Chondrocyte (in vitro differentiated cells): ENCODE data around the gene RYR2. TPM values are rescaled to one million over a fixed set of nuclear protein-coding genes. Genes with fewer than 3 reads are reported as not detected.

ENCODE experiments used
- DNase-seq: peaks from one replicate; pipeline ENCODE4 v3.0.0; 2021; ENCODE audit warnings: mixed read lengths, low spot score
- H3K27ac Mint-ChIP-seq: one replicate; pipeline ENCODE4 v1.8.0; 2021; ENCODE audit warnings: mild to moderate bottlenecking, moderate library complexity, mixed read lengths; ENCODE audit not compliant: unreplicated experiment
- H3K27me3 Mint-ChIP-seq: 2 replicates; pipeline ENCODE4 v1.8.0; 2021; ENCODE audit warnings: low read depth, mixed read lengths
- H3K36me3 Mint-ChIP-seq: 2 replicates; pipeline ENCODE4 v1.8.0; 2021; ENCODE audit warnings: low read depth, mixed read lengths
- H3K4me1 Mint-ChIP-seq: 2 replicates; pipeline ENCODE4 v1.8.0; 2021; ENCODE audit warnings: low read depth, mild to moderate bottlenecking, mixed read lengths
- H3K4me3 Mint-ChIP-seq: one replicate; pipeline ENCODE4 v1.8.0; 2021; ENCODE audit warnings: mild to moderate bottlenecking, moderate library complexity, mixed read lengths; ENCODE audit not compliant: unreplicated experiment
- H3K9me3 Mint-ChIP-seq: 2 replicates; pipeline ENCODE4 v1.8.0; 2021; ENCODE audit warnings: low read depth, mixed read lengths
- CTCF ChIP-seq: fragments of 200-600 bp; sonication (generic); IDR thresholded peaks from 2 replicates; pipeline ENCODE4 v1.5.0; 2021; ENCODE audit warnings: antibody characterized with exemption, mild to moderate bottlenecking, moderate library complexity
- total RNA-seq: library from RNA; stranded (reverse); gene quantifications from 3 replicates; pipeline ENCODE4 v1.2.1, GENCODE V29; 2021

The RYR2 gene
- total RNA-seq, 1 donor from 2014 or later: 0.12 TPM

- Mint-ChIP-seq H3K27me3 (peaks cover 4% of the 10 kb centered on the region), H3K4me3 (no peak overlapping the region), H3K9me3 (peaks cover 3% of the 10 kb centered on the region), H3K4me1 (no peaks in the 10 kb centered on the region), H3K36me3 (no peaks in the 10 kb centered on the region), H3K27ac (no peak overlapping the region)
- no peak for DNase-seq
- TF ChIP-seq CTCF: no peak
These were observed 112.2 kb downstream of the RYR2 start for GRCh38 chr1:237154157-237154556.

GRCh38 chr1:237164406-237165352 lies 122.7 kb downstream of the RYR2 start:
- H3K4me1 Mint-ChIP-seq: peaks cover 4% of the 10 kb centered on the region
- TF ChIP-seq CTCF: no peak
- no peak overlapping the region for H3K27ac Mint-ChIP-seq
- DNase-seq: no peak
- H3K4me3 Mint-ChIP-seq: no peak overlapping the region
- H3K9me3 Mint-ChIP-seq: no peaks in the 10 kb centered on the region
- H3K36me3 Mint-ChIP-seq: no peaks in the 10 kb centered on the region
- peaks cover 4% of the 10 kb centered on the region for H3K27me3 Mint-ChIP-seq

GRCh38 chr1:237166086-237166485 lies 124.1 kb downstream of the RYR2 start:
- H3K9me3 Mint-ChIP-seq: no peaks in the 10 kb centered on the region
- H3K27ac Mint-ChIP-seq: no peak overlapping the region

GRCh38 chr1:237166593-237167101 lies 124.7 kb downstream of the RYR2 start:
- TF ChIP-seq CTCF: no peak
- H3K4me1 Mint-ChIP-seq: peaks cover 4% of the 10 kb centered on the region
- no peak for DNase-seq
- H3K4me3 Mint-ChIP-seq: no peak overlapping the region
- peaks cover 9% of the 10 kb centered on the region for H3K27me3 Mint-ChIP-seq
- H3K9me3 Mint-ChIP-seq: no peaks in the 10 kb centered on the region
- H3K36me3 Mint-ChIP-seq: no peaks in the 10 kb centered on the region
- no peak overlapping the region for H3K27ac Mint-ChIP-seq

More at GRCh38 chr1:237166086-237166485, 124.1 kb downstream of the RYR2 start:
- no peak overlapping the region for H3K4me3 Mint-ChIP-seq
- H3K4me1 Mint-ChIP-seq: peaks cover 4% of the 10 kb centered on the region
- H3K36me3 Mint-ChIP-seq: no peaks in the 10 kb centered on the region
- peaks cover 9% of the 10 kb centered on the region for H3K27me3 Mint-ChIP-seq
- DNase-seq: no peak
- TF ChIP-seq CTCF: no peak

GRCh38 chr1:237170149-237170548 lies 128.2 kb downstream of the RYR2 start:
- Mint-ChIP-seq H3K4me1 (peaks cover 4% of the 10 kb centered on the region), H3K27ac (no peak overlapping the region), H3K36me3 (no peaks in the 10 kb centered on the region), H3K9me3 (no peaks in the 10 kb centered on the region), H3K27me3 (peaks cover 11% of the 10 kb centered on the region), H3K4me3 (no peak overlapping the region)
- no peak for DNase-seq
- TF ChIP-seq CTCF: no peak
